ENCODE data around the gene AP1G1. TPM values are rescaled to one million over a fixed set of nuclear protein-coding genes. Genes with fewer than 3 reads are reported as not detected.
"Not testable (repeated sequence)": the region's sequence is repeated elsewhere in the genome, so short reads cannot be mapped to it uniquely, and the experiment has no call there.

The AP1G1 gene
- polyA plus RNA-seq, 3 donors = 84.5 to 115 (median 101) TPM

- DNase-seq = no peak
Measured at GRCh38 chr16:71711789-71712188, 96.8 kb downstream of the AP1G1 start.

DNA sequence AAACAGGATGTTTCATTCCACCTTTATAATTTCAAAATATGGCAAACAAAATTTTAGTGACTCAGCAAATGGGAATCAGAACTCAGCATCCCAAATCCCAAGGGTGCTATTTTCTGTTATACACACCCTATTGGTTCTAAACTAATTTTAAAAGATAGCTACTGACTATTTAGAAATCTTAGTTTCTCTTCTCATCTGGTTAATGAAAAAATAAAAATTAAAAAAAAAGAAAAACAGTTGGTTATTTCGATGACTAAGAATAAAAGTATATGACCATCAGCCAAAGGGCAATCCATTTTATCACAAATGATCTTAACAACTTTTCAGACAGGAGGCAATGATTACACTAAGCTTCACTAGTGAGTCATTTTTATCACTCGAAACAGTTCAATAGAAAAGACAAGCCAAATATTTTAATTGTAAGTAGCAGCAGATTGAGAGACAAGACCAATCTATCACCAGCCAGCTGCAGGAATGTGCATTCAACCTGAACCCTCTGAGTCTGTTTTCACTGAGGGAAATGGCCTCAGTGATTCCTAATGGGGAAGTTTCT is 99.3 kb downstream of the AP1G1 start:
- no peak for DNase-seq

DNA sequence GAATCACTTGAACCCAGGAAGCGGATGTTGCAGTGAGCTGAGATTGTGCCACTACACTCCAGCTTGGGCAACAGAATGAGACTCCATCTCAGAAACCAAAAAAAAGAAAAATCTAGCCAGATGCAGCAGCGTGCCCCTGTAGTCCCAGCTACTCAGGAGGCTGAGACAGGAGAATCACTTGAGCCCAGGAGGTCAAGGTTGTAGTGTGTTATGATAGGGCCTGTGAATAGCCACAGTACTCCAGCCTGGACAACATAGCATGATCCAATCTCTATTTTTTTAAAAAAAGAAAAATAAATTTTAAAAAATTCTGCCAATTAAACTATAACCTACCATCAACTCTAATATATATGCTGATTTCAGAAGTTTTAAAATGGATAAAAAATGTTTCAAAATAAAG is 99.9 kb downstream of the AP1G1 start:
- no peak for DNase-seq

DNA sequence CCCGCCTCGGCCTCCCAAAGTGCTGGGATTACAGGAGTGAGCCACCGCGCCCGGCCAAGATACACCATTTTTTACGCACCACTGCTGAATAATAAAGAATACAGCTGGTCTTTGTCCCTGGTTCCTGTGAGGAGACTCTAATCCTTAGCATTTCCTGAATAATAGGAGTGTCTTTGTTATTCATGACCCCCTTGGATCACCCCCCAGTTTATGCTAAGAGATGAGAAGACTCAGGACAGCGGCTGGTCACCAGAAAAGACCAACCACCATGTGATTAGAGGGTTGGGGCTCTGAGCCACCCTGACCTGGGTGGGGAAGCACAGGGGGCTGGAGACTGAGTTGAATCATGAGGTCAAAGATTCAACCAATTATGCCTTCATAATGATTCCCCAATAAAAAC is 101.4 kb downstream of the AP1G1 start:
- DNase-seq = no peak

GRCh38 chr16:71706046-71706445 is 102.6 kb downstream of the AP1G1 start:
- no peak for DNase-seq

GRCh38 chr16:71703333-71703732 is 105.3 kb downstream of the AP1G1 start:
- no peak for DNase-seq

GRCh38 chr16:71700831-71701230 is 107.8 kb downstream of the AP1G1 start:
- DNase-seq = no peak

- no peak for DNase-seq
Measured at GRCh38 chr16:71698491-71698890, 110.1 kb downstream of the AP1G1 start.

- DNase-seq = no peak
Measured at GRCh38 chr16:71693164-71693563, 115.5 kb downstream of the AP1G1 start.

- no peak for DNase-seq
Measured at GRCh38 chr16:71689901-71690300, 118.7 kb downstream of the AP1G1 start.

DNA sequence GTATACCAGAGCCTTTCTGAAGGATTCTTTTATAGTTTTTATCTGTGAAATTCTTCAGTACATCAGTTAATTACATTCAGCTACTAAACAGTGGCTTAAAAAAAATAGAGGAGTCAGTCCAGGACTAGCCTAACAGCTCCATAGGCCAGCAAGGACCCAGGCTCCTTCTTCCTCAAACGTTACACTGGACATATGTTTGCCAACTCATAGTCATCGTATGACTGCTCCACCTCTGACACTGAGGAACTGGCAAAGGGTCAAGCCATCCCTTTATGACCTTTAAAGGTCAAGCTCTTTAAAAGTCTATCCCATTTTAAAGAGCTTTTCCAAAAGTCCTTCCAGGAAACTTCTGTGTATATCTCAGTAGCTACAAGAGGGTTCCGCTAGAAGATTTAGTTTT is 120.8 kb downstream of the AP1G1 start:
- no peak for DNase-seq

DNA sequence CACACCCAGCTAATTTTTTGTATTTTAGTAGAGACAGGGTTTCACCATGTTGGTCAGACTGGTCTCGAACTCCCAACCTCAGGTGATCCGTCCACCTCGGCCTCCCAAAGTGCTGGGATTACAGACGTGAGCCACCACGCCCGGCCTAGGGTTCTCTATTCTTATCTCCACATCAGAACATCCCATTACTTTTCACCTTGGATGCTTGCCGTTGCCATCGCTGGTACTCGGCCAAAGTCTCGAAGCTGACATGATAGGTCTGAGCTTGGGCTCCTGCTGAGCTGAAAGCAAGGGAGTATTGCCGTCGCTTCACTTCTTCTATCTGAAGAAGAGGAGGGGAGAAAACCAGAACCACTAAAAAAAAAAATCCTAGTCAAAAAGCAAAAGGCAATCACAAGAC is 124.4 kb downstream of the AP1G1 start:
- DNase-seq = not testable (repeated sequence)

DNA sequence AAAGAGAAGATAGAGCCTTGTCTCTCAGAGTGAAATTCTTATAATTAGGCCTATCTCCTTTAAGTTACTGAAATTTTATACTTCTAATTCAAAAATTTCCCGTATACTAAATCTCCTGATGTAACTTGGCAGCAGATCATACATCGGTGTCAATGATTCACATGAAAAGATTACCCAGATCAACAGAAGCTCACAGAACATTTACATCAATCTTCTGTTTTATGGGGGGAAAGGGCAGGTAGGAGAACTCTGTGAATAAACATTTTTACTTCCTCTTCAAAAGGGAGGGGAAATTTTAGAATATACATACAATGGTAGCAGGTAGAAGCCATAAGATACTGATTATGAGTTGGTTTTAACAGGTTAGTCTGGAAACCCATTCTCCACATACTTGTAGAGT is 127.3 kb downstream of the AP1G1 start:
- DNase-seq = no peak

Other genes starting within 250 kb of the AP1G1 start
- gene TAT, start 231.7 kb downstream of the AP1G1 start, polyA plus RNA-seq (ENCODE audit: insufficient read length in 3 of 3) = under 1 TPM; 0.03 to 0.16 (median 0.14) TPM
- gene MARVELD3, start 182.7 kb downstream of the AP1G1 start, polyA plus RNA-seq (ENCODE audit: insufficient read length in 3 of 3) = 10 to 100 TPM; 13.1 to 20.3 (median 19.8) TPM
- 10 to 100 TPM in 2 of 3 donors, 1 to 10 TPM in 1; 7.6 to 10.7 (median 10.2) TPM for gene PHLPP2, start 84.1 kb downstream of the AP1G1 start, polyA plus RNA-seq (ENCODE audit: insufficient read length in 3 of 3)
- 10 to 100 TPM; 33.7 to 39.0 (median 38.9) TPM for gene ATXN1L, start 37.1 kb upstream of the AP1G1 start, polyA plus RNA-seq (ENCODE audit: insufficient read length in 3 of 3)
- 10 to 100 TPM; 20.9 to 24.9 (median 21.4) TPM for gene ZNF821, start 75.3 kb upstream of the AP1G1 start, polyA plus RNA-seq (ENCODE audit: insufficient read length in 3 of 3)
- gene IST1, start 86.7 kb upstream of the AP1G1 start, polyA plus RNA-seq (ENCODE audit: insufficient read length in 3 of 3) = 100 to 1,000 TPM; 258 to 360 (median 303) TPM
- gene PKD1L3, start 191.6 kb upstream of the AP1G1 start, polyA plus RNA-seq (ENCODE audit: insufficient read length in 3 of 3) = under 1 TPM; 0.04 to 0.18 (median 0.16) TPM
- gene DHODH, start 199.9 kb upstream of the AP1G1 start, polyA plus RNA-seq (ENCODE audit: insufficient read length in 3 of 3) = 10 to 100 TPM; 12.3 to 21.0 (median 18.7) TPM
- under 1 TPM; 0.74 to 0.99 (median 0.77) TPM for gene HP, start 245.7 kb upstream of the AP1G1 start, polyA plus RNA-seq (ENCODE audit: insufficient read length in 3 of 3)

All from renal pelvis (tissue), 4 donors.